ENCODE results near the gene DENND2A.

The DENND2A gene

GRCh38 chr7:140683657-140684056 is 43.0 kb upstream of the DENND2A start:
- Histone ChIP-seq H3K4me2 (ENCODE audit: low read length) (no peak overlapping the region), H3K27ac (ENCODE audit: low read depth, low read length, poor library complexity, severe bottlenecking) (no peak overlapping the region), H3F3A (ENCODE audit: insufficient read depth, low read length) (no peaks in the 10 kb centered on the region), H3K36me3 (ENCODE audit: insufficient read depth, low read length) (peaks cover 76% of the 10 kb centered on the region), H4K20me1 (ENCODE audit: insufficient read depth, low read length) (no peaks in the 10 kb centered on the region), H3K9ac (ENCODE audit: low read length) (no peak overlapping the region), H2AFZ (ENCODE audit: low read length) (no peak overlapping the region), H3K4me3 (ENCODE audit: low read depth, low read length, poor library complexity, severe bottlenecking) (no peak overlapping the region), H3K4me1 (ENCODE audit: insufficient read depth, low read length, severe bottlenecking) (no peaks in the 10 kb centered on the region), H3K27me3 (ENCODE audit: insufficient read depth, low read length) (no peaks in the 10 kb centered on the region), H3K79me2 (ENCODE audit: insufficient read depth, low read length) (no peaks in the 10 kb centered on the region), H3K9me2 (ENCODE audit: low read depth, low read length) (no peaks in the 10 kb centered on the region), H3K9me3 (ENCODE audit: low read length) (no peaks in the 10 kb centered on the region)
- TF ChIP-seq CTCF (IDR thresholded peaks at IDR 0.05; ENCODE audit: low read length) (no peak), EZH2 (IDR thresholded peaks at IDR 0.05; ENCODE audit: borderline replicate concordance, low read length) (no peak)

GRCh38 chr7:140681766-140682165 is 41.2 kb upstream of the DENND2A start:
- no peak overlapping the region for H3K27ac ChIP-seq (ENCODE audit: low read depth, low read length, poor library complexity, severe bottlenecking)
- no peaks in the 10 kb centered on the region for H3K79me2 ChIP-seq (ENCODE audit: insufficient read depth, low read length)
- TF ChIP-seq EZH2 (IDR thresholded peaks at IDR 0.05; ENCODE audit: borderline replicate concordance, low read length) (no peak), CTCF (IDR thresholded peaks at IDR 0.05; ENCODE audit: low read length) (no peak)
- H3K4me2 ChIP-seq (ENCODE audit: low read length): no peak overlapping the region
- H3K4me1 ChIP-seq (ENCODE audit: insufficient read depth, low read length, severe bottlenecking): peaks cover 12% of the 10 kb centered on the region
- no peaks in the 10 kb centered on the region for H3K27me3 ChIP-seq (ENCODE audit: insufficient read depth, low read length)
- H3K36me3 ChIP-seq (ENCODE audit: insufficient read depth, low read length): peaks cover 71% of the 10 kb centered on the region
- no peak overlapping the region for H3K9ac ChIP-seq (ENCODE audit: low read length)
- no peaks in the 10 kb centered on the region for H3K9me2 ChIP-seq (ENCODE audit: low read depth, low read length)
- no peak overlapping the region for H2AFZ ChIP-seq (ENCODE audit: low read length)
- no peaks in the 10 kb centered on the region for H3F3A ChIP-seq (ENCODE audit: insufficient read depth, low read length)
- H3K9me3 ChIP-seq (ENCODE audit: low read length): no peaks in the 10 kb centered on the region
- H3K4me3 ChIP-seq (ENCODE audit: low read depth, low read length, poor library complexity, severe bottlenecking): no peak overlapping the region
- H4K20me1 ChIP-seq (ENCODE audit: insufficient read depth, low read length): no peaks in the 10 kb centered on the region

- Histone ChIP-seq H3K79me2 (ENCODE audit: insufficient read depth, low read length) (no peaks in the 10 kb centered on the region), H3K4me3 (ENCODE audit: low read depth, low read length, poor library complexity, severe bottlenecking) (no peak overlapping the region), H3K4me2 (ENCODE audit: low read length) (no peak overlapping the region), H3K27me3 (ENCODE audit: insufficient read depth, low read length) (no peaks in the 10 kb centered on the region), H3K27ac (ENCODE audit: low read depth, low read length, poor library complexity, severe bottlenecking) (no peak overlapping the region), H3K4me1 (ENCODE audit: insufficient read depth, low read length, severe bottlenecking) (peaks cover 21% of the 10 kb centered on the region), H2AFZ (ENCODE audit: low read length) (no peak overlapping the region), H4K20me1 (ENCODE audit: insufficient read depth, low read length) (no peaks in the 10 kb centered on the region), H3K9me3 (ENCODE audit: low read length) (no peaks in the 10 kb centered on the region), H3K9me2 (ENCODE audit: low read depth, low read length) (no peaks in the 10 kb centered on the region), H3K36me3 (ENCODE audit: insufficient read depth, low read length) (peaks cover 66% of the 10 kb centered on the region), H3F3A (ENCODE audit: insufficient read depth, low read length) (0 out of 2 replicates have a peak, but pooled peaks cover 2% of the 10 kb centered on the region), H3K9ac (ENCODE audit: low read length) (no peak overlapping the region)
- TF ChIP-seq CTCF (IDR thresholded peaks at IDR 0.05; ENCODE audit: low read length) (no peak), EZH2 (IDR thresholded peaks at IDR 0.05; ENCODE audit: borderline replicate concordance, low read length) (no peak)
These were observed 40.3 kb upstream of the DENND2A start for GRCh38 chr7:140680886-140681285.

Measured in OCI-LY1 (cell line).